ENCODE results near the gene ACP5. TPM values are rescaled to one million over a fixed set of nuclear protein-coding genes. Genes with fewer than 3 reads are reported as not detected.
A peak's percentile ranks its signal among the peaks of the same experiment; 100 is the strongest.
"Not testable (repeated sequence)": the region's sequence is repeated elsewhere in the genome, so short reads cannot be mapped to it uniquely, and the experiment has no call there.

ACP5 gene
- total and polyA plus RNA-seq, 4 experiments from 2014 or later: 16.9 to 30.3 (median 25.3) TPM

DNA sequence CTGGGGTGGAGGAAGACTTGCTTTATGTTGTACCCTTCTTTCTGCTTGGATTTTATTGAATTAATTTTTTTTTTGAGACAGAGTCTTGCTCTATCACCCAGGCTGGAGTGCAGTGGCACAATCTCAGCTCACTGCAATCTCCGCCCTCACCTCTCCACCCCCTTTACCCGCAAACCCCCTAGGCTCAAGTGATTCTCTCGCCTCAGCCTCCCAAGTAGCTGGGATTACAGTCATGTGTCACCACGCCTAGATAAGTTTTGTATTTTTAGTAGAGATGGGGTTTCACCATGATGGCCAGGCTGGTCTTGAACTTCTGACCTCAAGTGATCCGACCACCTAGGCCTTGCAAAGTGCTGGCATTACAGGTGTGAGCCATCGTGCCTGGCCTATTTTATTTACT is 4.1 kb downstream of the ACP5 start:
- H3K36me3 Mint-ChIP-seq; H3K27ac Mint-ChIP-seq; H3K27ac ChIP-seq (ENCODE audit: low read depth, low read length); H3K4me3 Mint-ChIP-seq; H3K9me3 ChIP-seq (ENCODE audit: control insufficient read depth in 1 of 2, low read length in 2 of 2); H3K27me3 Mint-ChIP-seq; H3K9me3 Mint-ChIP-seq; H3K36me3 ChIP-seq (ENCODE audit: insufficient read depth, low read length); DNase-seq; H3K4me3 ChIP-seq (ENCODE audit: low read length in 2 of 2); intact Hi-C loops (cut with micrococcal nuclease); H3K27me3 ChIP-seq (ENCODE audit: insufficient read depth, low read length): not testable (repeated sequence)
- ChIA-PET POLR2A (ENCODE audit: partially characterized antibody) (interaction anchor here (1.2 kb wide), 1 partner anchor 14 kb away, joined by 3 read pairs; the partner anchor contains the start of gene ELOF1), CTCF (ENCODE audit: partially characterized antibody) (interaction anchor here (1.1 to 1.3 kb wide), 2 partner anchors 13 to 37 kb away, joined by 3 read pairs; no protein-coding TSS in a partner anchor)
- peaks cover 12% of the 10 kb centered on the region for H3K4me1 ChIP-seq (ENCODE audit: insufficient read depth, low read length)
- H3K4me1 Mint-ChIP-seq: peaks cover 5 to 14% (median 7%) of the 10 kb centered on the region in 4 donors

DNA sequence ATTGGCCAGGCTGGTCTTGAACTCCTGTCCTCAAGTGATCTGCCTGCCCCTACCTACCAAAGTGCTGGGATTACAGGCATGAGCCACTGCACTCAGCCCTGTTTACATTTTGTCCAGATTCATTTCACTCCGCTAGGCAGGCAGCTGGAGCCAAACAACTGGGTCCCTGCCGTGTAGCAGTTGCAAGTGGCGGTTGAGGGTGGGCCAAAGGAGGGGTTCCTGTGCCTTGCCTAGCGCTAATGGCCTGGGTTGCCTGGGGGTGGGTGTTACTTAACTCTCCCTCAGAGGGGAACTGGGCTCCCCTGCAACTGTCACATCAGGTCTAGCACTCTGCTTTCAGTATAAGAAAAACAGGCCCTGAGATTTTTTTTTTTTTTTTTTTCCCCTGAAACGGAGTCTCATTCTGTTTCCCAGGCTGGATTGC is 7.4 kb downstream of the ACP5 start:
- ChIA-PET POLR2A (ENCODE audit: partially characterized antibody) (interaction anchor here (0.6 to 1.6 kb wide), 2 partner anchors 11 to 27 kb away, joined by 3 to 4 read pairs; partner anchors contain the start of gene ELOF1), CTCF (ENCODE audit: partially characterized antibody) (interaction anchor here (0.8 to 0.9 kb wide), 2 partner anchors 10 kb away, joined by 3 to 4 read pairs; no protein-coding TSS in a partner anchor)
- Mint-ChIP-seq H3K9me3 (no peaks in the 10 kb centered on the region), H3K27me3 (no peaks in the 10 kb centered on the region), H3K27ac (no peak overlapping the region), H3K4me3 (no peak overlapping the region), H3K4me1 (peaks cover 0 to 2% (median 0%) of the 10 kb centered on the region in 4 donors), H3K36me3 (no peaks in the 10 kb centered on the region)
- no peak for DNase-seq
- H3K4me1 ChIP-seq (ENCODE audit: insufficient read depth, low read length): no peaks in the 10 kb centered on the region
- intact Hi-C loops (cut with micrococcal nuclease): no loop called here
- no peak overlapping the region for H3K4me3 ChIP-seq (ENCODE audit: low read length in 2 of 2)
- H3K27me3 ChIP-seq (ENCODE audit: insufficient read depth, low read length): no peaks in the 10 kb centered on the region
- no peaks in the 10 kb centered on the region for H3K36me3 ChIP-seq (ENCODE audit: insufficient read depth, low read length)
- H3K27ac ChIP-seq (ENCODE audit: low read depth, low read length): no peak overlapping the region
- no peaks in the 10 kb centered on the region for H3K9me3 ChIP-seq (ENCODE audit: control insufficient read depth in 1 of 2, low read length in 2 of 2)

DNA sequence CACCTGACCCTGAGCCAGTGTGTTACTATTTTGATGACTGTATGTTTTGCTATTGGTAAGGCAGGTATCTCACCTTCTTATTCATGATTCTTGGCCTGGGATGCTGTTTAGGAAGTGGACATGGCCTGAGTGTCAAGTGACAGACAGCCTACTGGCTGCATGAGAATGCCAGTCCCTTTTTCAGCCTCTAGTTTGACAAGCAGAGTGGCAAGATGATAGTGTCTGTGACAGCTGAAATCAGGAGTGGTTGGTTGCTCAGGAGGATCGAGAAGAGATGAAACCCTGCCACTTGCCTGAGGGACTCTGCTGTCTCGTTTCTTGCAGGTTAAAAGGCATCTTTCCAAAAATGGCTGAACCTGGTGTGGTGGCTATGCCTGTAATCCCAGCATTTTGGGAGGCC is 11.3 kb downstream of the ACP5 start:
- DNase-seq: no peak
- no peaks in the 10 kb centered on the region for H3K36me3 Mint-ChIP-seq
- ChIA-PET CTCF (ENCODE audit: partially characterized antibody) (interaction anchor here (0.7 kb wide), 1 partner anchor 9 kb away, joined by 3 read pairs; no protein-coding TSS in a partner anchor), POLR2A (ENCODE audit: partially characterized antibody) (no interaction called here)
- H3K4me3 Mint-ChIP-seq: no peak overlapping the region
- Histone ChIP-seq H3K27ac (ENCODE audit: low read depth, low read length) (no peak overlapping the region), H3K27me3 (ENCODE audit: insufficient read depth, low read length) (no peaks in the 10 kb centered on the region), H3K4me1 (ENCODE audit: insufficient read depth, low read length) (no peaks in the 10 kb centered on the region), H3K36me3 (ENCODE audit: insufficient read depth, low read length) (no peaks in the 10 kb centered on the region), H3K4me3 (ENCODE audit: low read length in 2 of 2) (no peak overlapping the region), H3K9me3 (ENCODE audit: control insufficient read depth in 1 of 2, low read length in 2 of 2) (no peaks in the 10 kb centered on the region)
- H3K9me3 Mint-ChIP-seq: no peaks in the 10 kb centered on the region
- H3K27me3 Mint-ChIP-seq: no peaks in the 10 kb centered on the region
- intact Hi-C loops (cut with micrococcal nuclease): no loop called here
- H3K27ac Mint-ChIP-seq: no peak overlapping the region
- peaks cover 0 to 5% (median 2%) of the 10 kb centered on the region in 4 donors for H3K4me1 Mint-ChIP-seq

DNA sequence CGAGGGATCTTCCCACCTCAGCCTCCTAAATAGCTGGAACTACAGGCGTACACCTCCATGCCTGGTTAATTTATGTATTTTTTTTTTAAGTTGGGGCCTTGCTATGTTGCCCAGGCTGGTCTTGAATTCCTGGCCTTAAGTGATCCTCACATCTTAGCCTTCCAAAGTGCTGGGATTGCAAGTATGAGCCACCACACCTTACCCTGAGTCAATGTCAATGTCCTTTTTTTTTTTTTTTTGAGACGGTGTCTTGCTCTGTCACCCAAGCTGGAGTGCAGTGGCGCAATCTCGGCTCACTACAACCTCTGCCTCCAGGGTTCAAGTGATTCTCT is 11.8 kb downstream of the ACP5 start:
- H3K27ac Mint-ChIP-seq; intact Hi-C loops (cut with micrococcal nuclease); H3K36me3 ChIP-seq (ENCODE audit: insufficient read depth, low read length); H3K4me1 Mint-ChIP-seq; H3K4me3 ChIP-seq (ENCODE audit: low read length in 2 of 2); H3K27me3 Mint-ChIP-seq; H3K9me3 Mint-ChIP-seq; H3K4me3 Mint-ChIP-seq; H3K36me3 Mint-ChIP-seq; H3K27ac ChIP-seq (ENCODE audit: low read depth, low read length); H3K4me1 ChIP-seq (ENCODE audit: insufficient read depth, low read length); H3K27me3 ChIP-seq (ENCODE audit: insufficient read depth, low read length); H3K9me3 ChIP-seq (ENCODE audit: control insufficient read depth in 1 of 2, low read length in 2 of 2); DNase-seq; POLR2A ChIA-PET (ENCODE audit: partially characterized antibody): not testable (repeated sequence)
- CTCF ChIA-PET (ENCODE audit: partially characterized antibody): interaction anchor here (0.7 kb wide), 1 partner anchor 9 kb away, joined by 3 read pairs; no protein-coding TSS in a partner anchor

DNA sequence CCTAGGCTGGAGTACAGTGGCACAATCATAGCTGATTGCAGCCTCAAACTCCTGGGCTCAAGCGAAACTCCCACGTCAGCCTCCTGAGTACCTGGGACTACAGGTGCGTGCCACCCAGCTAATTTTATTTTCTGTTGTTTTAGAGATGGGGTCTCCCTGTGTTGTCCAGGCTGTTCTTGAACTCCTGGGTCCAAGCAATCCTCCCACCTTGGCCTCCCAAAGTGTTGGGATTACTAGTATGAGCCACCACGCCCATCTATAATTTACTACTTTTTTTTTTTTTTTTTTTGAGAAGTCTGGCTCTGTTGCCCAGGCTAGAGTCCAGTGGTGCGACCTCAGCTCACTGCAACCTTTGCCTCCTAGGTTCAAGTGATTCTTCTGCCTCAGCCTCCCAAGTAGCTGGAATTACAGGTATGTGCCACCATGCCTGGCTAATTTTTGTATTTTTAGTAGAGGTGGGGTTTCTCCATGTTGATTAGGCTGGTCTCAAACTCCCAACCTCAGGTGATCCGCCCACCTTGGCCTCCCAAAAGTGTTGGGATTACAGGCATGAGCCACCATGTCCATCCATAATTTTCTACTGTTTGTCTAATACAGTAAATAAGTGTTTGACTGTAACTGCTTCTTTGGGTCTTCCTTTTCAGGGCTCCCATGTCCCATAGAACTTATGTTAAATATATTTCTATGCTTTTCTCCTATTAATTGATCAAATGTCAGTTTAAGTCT is 13.2 kb downstream of the ACP5 start:
- peaks cover 9 to 15% (median 13%) of the 10 kb centered on the region in 4 donors for H3K4me1 Mint-ChIP-seq
- H3K36me3 ChIP-seq (ENCODE audit: insufficient read depth, low read length); intact Hi-C loops (cut with micrococcal nuclease); H3K9me3 ChIP-seq (ENCODE audit: control insufficient read depth in 1 of 2, low read length in 2 of 2); H3K27ac ChIP-seq (ENCODE audit: low read depth, low read length); H3K27me3 Mint-ChIP-seq; H3K9me3 Mint-ChIP-seq; H3K4me3 Mint-ChIP-seq; H3K27ac Mint-ChIP-seq; H3K36me3 Mint-ChIP-seq; DNase-seq; H3K27me3 ChIP-seq (ENCODE audit: insufficient read depth, low read length); H3K4me3 ChIP-seq (ENCODE audit: low read length in 2 of 2): not testable (repeated sequence)
- ChIA-PET POLR2A (ENCODE audit: partially characterized antibody) (interaction anchor here (0.8 kb wide), 1 partner anchor 22 kb away, joined by 3 read pairs; no protein-coding TSS in a partner anchor), CTCF (ENCODE audit: partially characterized antibody) (interaction anchor here (1.1 kb wide), 1 partner anchor 102 kb away, joined by 3 read pairs; no protein-coding TSS in a partner anchor)
- H3K4me1 ChIP-seq (ENCODE audit: insufficient read depth, low read length): peaks cover 11% of the 10 kb centered on the region

DNA sequence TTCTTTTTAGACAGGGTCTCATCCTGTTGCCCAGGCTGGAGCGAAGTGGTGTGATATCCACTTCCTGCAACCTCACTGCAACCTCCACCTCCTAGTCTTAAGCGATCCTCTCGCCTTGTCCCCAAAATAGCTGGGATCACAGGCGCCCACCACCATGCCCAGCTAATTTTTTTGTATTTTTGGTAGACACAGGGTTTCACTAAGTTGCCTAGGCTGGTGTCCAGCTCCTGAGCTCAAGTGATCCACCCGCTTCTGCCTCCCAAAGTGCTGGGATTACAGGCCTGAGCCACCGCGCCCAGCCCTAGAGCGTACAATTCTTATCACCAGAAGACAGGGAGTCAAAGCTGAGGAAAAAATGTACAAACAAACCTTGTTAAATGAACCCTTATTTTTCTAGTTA is 13.9 kb downstream of the ACP5 start:
- Mint-ChIP-seq H3K4me1 (peaks cover 12 to 21% (median 18%) of the 10 kb centered on the region in 4 donors), H3K27ac (peak overlapping the region in 1 of 7 donors; percentile 78), H3K36me3 (peaks cover 0 to 3% of the 10 kb centered on the region in 2 donors), H3K27me3 (no peaks in the 10 kb centered on the region), H3K4me3 (no peak overlapping the region), H3K9me3 (no peaks in the 10 kb centered on the region)
- intact Hi-C loops (cut with micrococcal nuclease): no loop called here
- Histone ChIP-seq H3K4me1 (ENCODE audit: insufficient read depth, low read length) (peaks cover 12% of the 10 kb centered on the region), H3K27ac (ENCODE audit: low read depth, low read length) (no peak overlapping the region), H3K9me3 (ENCODE audit: control insufficient read depth in 1 of 2, low read length in 2 of 2) (no peaks in the 10 kb centered on the region), H3K27me3 (ENCODE audit: insufficient read depth, low read length) (no peaks in the 10 kb centered on the region), H3K4me3 (ENCODE audit: low read length in 2 of 2) (no peak overlapping the region), H3K36me3 (ENCODE audit: insufficient read depth, low read length) (no peaks in the 10 kb centered on the region)
- ChIA-PET POLR2A (ENCODE audit: partially characterized antibody) (interaction anchor here (0.8 kb wide), 1 partner anchor 22 kb away, joined by 3 read pairs; no protein-coding TSS in a partner anchor), CTCF (ENCODE audit: partially characterized antibody) (interaction anchor here (1.1 kb wide), 1 partner anchor 101 kb away, joined by 3 read pairs; no protein-coding TSS in a partner anchor)
- DNase-seq: no peak

DNA sequence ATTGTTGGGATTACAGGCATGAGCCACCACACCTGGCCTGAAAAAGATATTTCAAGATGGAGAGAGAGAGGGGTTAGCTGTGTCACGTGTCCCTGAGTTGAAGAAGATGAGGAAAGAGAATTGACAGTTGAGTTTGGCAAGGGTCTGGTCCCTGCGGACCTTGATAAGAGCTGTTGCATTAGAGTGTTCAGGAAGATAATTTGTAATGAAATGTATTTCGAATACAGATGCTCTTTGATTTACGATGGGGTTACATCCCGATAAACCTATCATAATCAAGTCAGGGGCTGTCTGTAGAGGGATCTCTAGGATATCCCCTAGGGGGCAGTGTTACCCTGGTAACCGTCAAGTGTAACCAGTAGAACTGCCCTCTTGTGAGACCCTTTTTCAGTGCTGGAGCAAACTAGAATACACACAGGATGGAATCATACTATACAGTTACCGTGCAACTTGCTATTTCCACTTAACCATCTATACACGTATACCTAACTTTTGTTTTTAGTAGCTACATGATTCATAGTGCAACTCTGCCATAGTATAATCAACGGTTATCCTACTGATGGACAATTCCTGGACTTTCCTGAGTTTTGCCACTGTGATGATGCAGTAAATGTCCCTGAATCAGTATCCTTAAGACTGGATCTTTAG is 16.9 kb downstream of the ACP5 start:
- H3K9me3 ChIP-seq (ENCODE audit: control insufficient read depth in 1 of 2, low read length in 2 of 2): no peaks in the 10 kb centered on the region
- peak; percentile 62 to 69 (median 66) for DNase-seq
- H3K27ac ChIP-seq (ENCODE audit: low read depth, low read length): no peak overlapping the region
- H3K36me3 ChIP-seq (ENCODE audit: insufficient read depth, low read length): no peaks in the 10 kb centered on the region
- H3K27me3 ChIP-seq (ENCODE audit: insufficient read depth, low read length): no peaks in the 10 kb centered on the region
- H3K4me1 Mint-ChIP-seq: peaks cover 25 to 48% (median 38%) of the 10 kb centered on the region in 4 donors
- CTCF ChIA-PET (ENCODE audit: partially characterized antibody): interaction anchor here (0.6 to 3.4 kb wide), 16 partner anchors 9 to 341 kb away, joined by 3 to 29 read pairs (median 4); partner anchors contain the start of genes ACP5 and ECSIT
- H3K27ac Mint-ChIP-seq: peak overlapping the region; percentile 61 to 92 (median 89)
- no peaks in the 10 kb centered on the region for H3K9me3 Mint-ChIP-seq
- H3K36me3 Mint-ChIP-seq: peaks cover 4 to 16% of the 10 kb centered on the region in 2 donors
- peaks cover 31% of the 10 kb centered on the region for H3K4me1 ChIP-seq (ENCODE audit: insufficient read depth, low read length)
- H3K4me3 Mint-ChIP-seq: peak overlapping the region; percentile 76 to 89 (median 84)
- H3K27me3 Mint-ChIP-seq: no peaks in the 10 kb centered on the region
- H3K4me3 ChIP-seq (ENCODE audit: low read length in 2 of 2): no peak overlapping the region
- intact Hi-C loops (cut with micrococcal nuclease): loop anchor here (1.0 kb wide), 1 partner anchor 27 kb away; no protein-coding TSS in a partner anchor
- POLR2A ChIA-PET (ENCODE audit: partially characterized antibody): interaction anchor here (1.0 to 3.1 kb wide), 5 partner anchors 15 to 36 kb away, joined by 3 to 23 read pairs (median 11); partner anchors contain the start of genes ECSIT and ZNF627

Measured in CD4-positive, alpha-beta memory T cell (primary cell).